Measurements from ENCODE around the gene LSP1.
"Not testable (repeated sequence)": the region's sequence is repeated elsewhere in the genome, so short reads cannot be mapped to it uniquely, and the experiment has no call there.

Gene LSP1

DNA sequence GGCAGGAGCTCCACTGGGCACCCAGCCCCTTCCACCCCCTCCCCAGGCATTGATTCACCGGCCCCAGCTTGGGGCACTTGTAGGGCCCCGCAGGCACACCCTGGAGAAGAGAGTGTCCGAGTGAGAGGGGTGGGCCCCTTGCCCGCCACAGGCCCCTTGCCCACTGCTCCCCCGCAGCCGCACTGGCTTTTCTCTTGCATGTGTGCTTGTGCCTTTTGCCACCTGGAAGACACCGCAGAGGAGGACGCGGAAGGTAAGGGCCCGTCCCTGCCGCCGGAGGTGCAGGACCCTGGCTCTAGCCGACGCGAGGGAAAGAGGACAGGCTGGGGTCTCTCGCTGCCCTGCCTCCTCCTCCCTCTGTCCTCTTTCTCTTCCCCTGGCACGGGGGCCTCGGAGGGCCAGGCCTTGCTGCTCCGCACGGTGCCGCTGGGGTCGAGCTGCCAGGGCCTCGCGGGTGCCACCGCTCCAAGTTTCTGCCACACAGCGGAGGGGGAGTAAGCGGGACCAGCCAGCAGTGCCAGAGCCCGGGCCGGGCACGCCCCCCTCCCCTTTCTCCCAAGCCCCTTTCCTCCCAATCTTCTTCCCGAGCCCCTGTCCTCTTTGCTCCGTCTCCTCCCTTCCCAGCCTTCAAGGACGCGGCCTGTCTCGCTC, 76.1 kb downstream of the LSP1 start:
- no peak for DNase-seq (ENCODE audit: low read depth)

DNA sequence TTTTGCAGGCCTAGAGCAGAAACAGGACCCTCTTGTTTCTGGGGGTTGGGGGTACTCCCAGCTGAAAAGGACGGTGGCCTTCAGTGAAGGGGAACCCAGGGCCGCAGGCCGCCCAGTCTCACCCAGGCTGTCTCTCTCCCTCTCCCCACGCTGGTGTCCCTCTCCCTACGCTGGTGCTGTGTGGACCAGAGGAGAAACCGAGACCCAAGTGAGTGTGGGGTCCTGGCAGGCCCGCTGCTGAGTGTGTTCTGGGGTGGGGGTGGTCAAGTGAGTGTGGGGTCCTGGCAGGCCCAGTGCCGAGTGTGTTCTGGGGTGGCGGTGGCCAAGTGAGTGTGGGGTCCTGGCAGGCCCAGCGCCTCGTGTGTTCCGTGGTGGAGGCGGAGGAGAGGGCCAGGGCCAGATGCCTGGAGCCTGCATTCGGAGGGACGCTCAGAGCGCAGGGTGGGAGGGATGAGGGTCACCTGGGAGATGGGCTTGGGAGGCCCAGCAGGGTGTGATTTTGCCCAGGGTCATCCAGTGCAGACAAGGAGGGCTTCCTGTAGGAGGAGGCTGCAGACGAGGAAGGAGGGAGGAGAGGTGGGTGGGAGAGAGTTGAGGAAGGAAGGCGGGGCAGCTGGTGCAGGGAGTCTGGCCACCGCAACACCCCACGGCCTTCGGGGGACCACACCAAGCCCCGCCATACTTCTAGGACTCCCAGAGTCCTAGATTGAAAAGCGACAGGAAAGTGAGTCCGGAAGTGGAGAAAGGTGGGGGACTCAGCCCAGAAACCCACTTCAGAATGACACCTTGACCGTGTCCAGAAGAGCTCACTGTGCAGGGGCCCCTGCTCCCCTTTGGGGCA, 77.0 kb downstream of the LSP1 start:
- DNase-seq (ENCODE audit: low read depth) = no peak

- no peak for DNase-seq (ENCODE audit: low read depth)
These were observed 77.6 kb downstream of the LSP1 start for GRCh38 chr11:1930462-1930830.

DNA sequence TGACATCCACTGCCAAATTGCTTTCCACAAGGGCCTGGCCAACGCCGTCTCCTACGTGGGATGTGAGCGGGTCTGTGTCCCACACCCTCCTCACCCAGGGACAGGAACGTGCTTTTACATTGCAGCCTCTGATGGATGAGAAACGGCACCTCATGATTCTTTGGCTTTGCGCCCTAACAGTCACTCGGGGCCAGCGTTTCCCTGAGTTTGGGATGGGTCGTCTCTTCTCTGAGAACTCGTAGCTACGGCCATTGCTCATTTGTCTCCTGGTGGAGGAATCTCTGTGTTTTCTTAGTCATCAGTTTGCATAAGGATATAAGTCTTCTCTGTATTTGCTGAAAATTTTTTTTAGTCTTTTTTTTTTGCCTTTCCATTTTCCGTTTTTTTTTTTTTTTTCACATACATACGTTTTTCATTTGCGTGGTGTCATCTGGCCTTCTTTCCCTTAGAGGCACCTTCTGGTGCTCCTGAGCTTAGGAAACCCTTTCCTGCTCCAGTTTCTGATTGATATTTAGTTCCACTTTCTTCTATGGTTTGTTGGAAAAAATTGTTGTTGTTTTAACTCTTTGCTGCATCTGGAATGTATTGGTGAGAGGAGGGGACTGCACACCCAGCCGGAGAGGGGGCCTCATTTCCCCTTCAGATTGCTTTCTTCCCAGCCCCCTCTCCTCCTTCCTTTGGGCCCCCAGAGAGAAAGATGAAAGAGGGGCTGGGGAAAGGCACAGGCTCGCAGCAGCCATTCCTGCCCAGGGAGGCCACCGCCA, 78.6 kb downstream of the LSP1 start:
- no peak for DNase-seq (ENCODE audit: low read depth)

DNA sequence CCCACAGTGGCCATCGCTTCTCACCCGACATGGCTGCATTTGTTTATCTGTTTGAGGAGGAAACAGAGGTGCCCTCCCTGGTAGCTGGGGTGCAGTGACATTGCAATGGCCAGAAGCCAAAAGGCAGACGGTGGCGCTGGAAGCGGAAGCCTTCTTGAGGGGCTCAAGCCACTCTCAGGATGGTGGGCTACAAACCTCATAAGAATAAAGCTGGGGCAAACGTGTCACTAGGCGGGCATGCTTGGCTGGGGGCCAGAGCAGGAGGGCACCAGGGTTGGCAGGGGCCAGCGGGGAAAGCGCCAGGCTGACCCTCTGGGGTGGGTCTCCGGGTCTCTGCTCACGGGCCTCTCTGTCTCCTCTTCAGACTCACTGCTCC, 79.2 kb downstream of the LSP1 start:
- no peak for DNase-seq (ENCODE audit: low read depth)

DNA sequence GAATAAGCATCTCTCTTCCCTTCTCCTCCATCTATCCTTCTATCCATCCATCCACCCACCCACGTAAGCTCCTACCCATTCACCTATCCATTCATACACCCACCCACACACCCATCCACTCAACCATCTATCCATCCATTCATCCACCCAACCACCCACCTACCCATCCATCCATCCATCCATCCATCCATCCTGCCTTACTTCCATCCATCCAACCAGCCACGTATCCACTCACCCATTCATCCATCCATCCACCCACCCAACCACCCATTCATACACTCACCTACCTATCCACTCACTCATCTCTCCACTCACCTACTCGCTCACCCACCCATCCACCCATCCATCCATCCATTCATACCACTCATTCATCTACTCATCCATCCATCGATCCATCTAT, 79.8 kb downstream of the LSP1 start:
- no peak for DNase-seq (ENCODE audit: low read depth)

DNA sequence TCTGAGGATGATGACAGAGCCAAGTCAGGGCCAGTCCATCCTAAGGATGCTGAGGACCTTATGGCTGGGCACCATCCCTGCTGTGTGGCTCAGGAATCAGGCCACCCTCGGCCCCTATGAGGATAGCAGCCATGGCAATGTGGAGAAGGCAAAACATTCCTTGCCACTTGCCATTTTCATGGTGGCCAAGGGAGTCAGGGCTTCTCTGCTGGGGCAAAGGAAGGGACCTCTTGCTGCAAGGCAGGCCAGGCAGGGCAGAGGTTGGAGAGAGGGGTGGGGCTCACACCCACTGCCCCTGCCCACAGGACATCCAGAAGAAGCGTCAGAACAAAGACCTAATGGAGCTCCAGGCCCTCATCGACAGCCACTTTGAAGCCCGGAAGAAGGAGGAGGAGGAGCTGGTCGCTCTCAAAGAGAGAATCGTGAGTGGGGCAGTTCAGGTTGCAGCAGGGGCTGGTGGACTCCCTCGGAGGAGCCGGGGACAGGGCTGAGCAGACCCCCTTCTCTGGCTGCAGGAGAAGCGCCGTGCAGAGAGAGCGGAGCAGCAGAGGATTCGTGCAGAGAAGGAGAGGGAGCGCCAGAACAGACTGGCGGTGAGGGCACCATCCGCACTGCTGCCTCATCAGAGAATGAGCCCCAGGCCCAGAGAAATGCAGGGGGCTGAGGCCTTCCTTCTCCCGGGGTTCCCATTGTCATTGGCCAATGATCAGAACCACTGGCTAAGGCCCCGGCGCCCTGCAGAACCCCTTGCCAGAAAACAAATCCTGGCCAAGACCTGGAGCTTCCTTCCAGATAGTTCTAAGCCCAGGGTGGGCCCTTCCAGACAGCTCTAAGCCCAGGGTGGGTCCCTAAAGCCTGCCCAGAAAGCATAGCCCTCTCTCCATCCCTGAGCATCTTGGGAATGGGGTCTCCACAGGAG, 80.8 kb downstream of the LSP1 start:
- no peak for DNase-seq (ENCODE audit: low read depth)

- DNase-seq (ENCODE audit: low read depth) = no peak
These were observed 81.7 kb downstream of the LSP1 start for GRCh38 chr11:1934335-1935155.

GRCh38 chr11:1935156-1936071, 82.5 kb downstream of the LSP1 start:
- DNase-seq (ENCODE audit: low read depth) = no peak

DNA sequence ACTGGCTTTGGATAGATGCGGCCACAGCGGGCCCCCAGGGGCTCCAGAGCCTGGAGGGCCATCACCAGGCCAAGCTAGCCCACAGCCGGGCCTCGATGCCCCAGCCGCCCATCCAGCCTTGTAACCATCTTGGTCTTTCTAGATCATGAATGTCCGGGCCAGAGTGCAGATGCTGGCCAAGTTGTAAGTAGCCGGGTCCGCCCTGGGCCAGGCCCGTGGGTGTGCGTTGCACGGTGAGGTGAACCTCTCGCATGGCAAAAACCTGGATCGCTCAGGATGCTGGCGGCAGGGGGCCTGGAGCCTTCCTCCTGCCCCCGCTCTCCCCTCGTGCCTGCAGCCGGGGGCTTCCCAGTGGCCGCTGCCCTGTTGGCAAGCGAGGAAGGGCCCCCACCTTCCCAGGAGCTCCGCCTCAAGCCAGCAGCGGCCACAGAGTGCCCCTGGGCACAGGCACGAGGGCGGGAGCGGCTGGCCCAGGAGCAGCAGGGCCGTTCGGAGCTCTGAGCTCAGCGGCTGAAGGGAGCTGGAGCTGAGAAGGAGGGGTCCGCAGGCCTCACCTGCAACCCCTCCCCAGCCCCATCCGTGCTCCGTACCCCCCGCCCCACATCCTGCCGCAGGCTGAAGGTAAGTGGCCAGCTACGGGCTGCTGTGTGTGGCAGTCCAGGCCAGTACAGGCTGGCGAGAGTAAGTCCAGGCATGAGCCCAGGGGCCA, 83.3 kb downstream of the LSP1 start:
- no peak for DNase-seq (ENCODE audit: low read depth)

- no peak for DNase-seq (ENCODE audit: low read depth)
These were observed 84.1 kb downstream of the LSP1 start for GRCh38 chr11:1936781-1937615.

- no peak for DNase-seq (ENCODE audit: low read depth)
These were observed 84.9 kb downstream of the LSP1 start for GRCh38 chr11:1937616-1938342.

- no peak for DNase-seq (ENCODE audit: low read depth)
These were observed 85.6 kb downstream of the LSP1 start for GRCh38 chr11:1938343-1939005.

DNA sequence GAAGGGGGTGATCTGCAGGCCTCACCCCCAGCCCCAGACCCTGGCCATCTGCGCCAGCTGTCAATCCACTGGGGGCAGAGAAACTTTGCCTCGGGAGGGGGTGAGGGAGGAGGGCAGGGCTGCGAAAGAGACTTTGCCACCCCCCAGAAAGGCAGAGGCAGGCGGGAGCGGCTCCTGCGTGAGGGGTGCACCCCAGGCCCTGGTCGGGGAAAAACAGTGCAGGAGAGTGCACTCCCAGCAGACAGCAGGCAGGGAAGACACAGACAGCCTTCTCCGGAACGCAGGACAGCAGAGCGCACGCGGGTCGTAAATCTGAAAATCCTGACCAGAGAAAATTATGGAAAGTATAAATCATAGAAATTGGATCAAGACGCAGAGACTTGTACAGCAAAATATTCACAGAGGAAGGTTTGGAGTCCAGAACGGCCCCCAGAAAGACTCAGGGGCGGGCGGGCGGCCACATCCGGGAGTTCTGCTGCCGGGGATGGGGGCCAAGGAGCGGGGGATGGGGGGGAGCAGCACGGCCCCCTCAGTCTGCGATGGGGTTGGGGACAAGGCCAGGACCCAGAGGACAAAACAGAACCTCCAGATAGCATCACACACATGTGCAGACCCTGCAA, 86.2 kb downstream of the LSP1 start:
- no peak for DNase-seq (ENCODE audit: low read depth)

- not testable (repeated sequence) for DNase-seq (ENCODE audit: low read depth)
These were observed 86.9 kb downstream of the LSP1 start for GRCh38 chr11:1939788-1940187.
